ENCODE data around the gene ANGPT4. TPM values are rescaled to one million over a fixed set of nuclear protein-coding genes. Genes with fewer than 3 reads are reported as not detected.

The ANGPT4 gene
- total and polyA plus RNA-seq, 9 of the 15 experiments (the other 6 are each of a cell fraction or from before 2014, with no cell fraction given), result not detected

- TF ChIP-seq CBX8 (IDR thresholded peaks at IDR 0.05; ENCODE audit: borderline replicate concordance, extremely low read depth, low read depth, low read length, poor library complexity, severe bottlenecking) (no peak), ASH1L (IDR thresholded peaks at IDR 0.05; ENCODE audit: borderline replicate concordance, low read depth, partially characterized antibody) (no peak), SMAD2 (IDR thresholded peaks at IDR 0.05; ENCODE audit: low read depth, low read length) (no peak), NR0B1 (IDR thresholded peaks at IDR 0.05; ENCODE audit: partially characterized antibody) (no peak), ATF3 (IDR thresholded peaks at IDR 0.05) (peak; percentile 69), ATF3 (CRISPR knock-in tag; conservative IDR thresholded peaks at IDR 0.05) (no peak), ATF4 (CRISPR knock-in tag; IDR thresholded peaks at IDR 0.05) (0 out of 2 replicates have a peak, but pooled peaks have one; percentile 30), SP2 (IDR thresholded peaks at IDR 0.05; ENCODE audit: extremely low read depth, low read depth, low read length, poor library complexity, severe bottlenecking) (no peak), ZBTB26 (CRISPR knock-in tag; IDR thresholded peaks at IDR 0.05) (no peak), ZNF395 (CRISPR knock-in tag; IDR thresholded peaks at IDR 0.05) (no peak), STAT5B (CRISPR knock-in tag; IDR thresholded peaks at IDR 0.05) (no peak), BCL6 (CRISPR knock-in tag; IDR thresholded peaks at IDR 0.05) (no peak), ZNF655 (CRISPR knock-in tag; IDR thresholded peaks at IDR 0.05) (no peak), FOXM1 (IDR thresholded peaks at IDR 0.05; ENCODE audit: low read depth) (no peak), FOXM1 (CRISPR knock-in tag; IDR thresholded peaks at IDR 0.05; ENCODE audit: low read depth) (no peak), C11orf30 (IDR thresholded peaks at IDR 0.05; ENCODE audit: low read depth) (no peak), KAT8 (IDR thresholded peaks at IDR 0.05; ENCODE audit: low read depth) (no peak)
Measured at GRCh38 chr20:881051-881782, 34.9 kb downstream of the ANGPT4 start (continued).

Measured in K562 (cell line).